Prostate gland (tissue), 2 donors: ENCODE results near the gene HCFC1.

Source experiments
- CTCF ChIP-seq, 4 experiments: fragments of 200-600 bp in 2 of 4; fragments of 450-650 bp in 2 of 4; sonication (generic) in 2 of 4; IDR thresholded peaks; 1 replicate in 3 of 4; 2 replicates in 1 of 4; pipeline ENCODE4 v1.5.1; 2016 to 2019; ENCODE audit warnings: antibody characterized with exemption in 4 of 4, mild to moderate bottlenecking in 2 of 4, moderate library complexity in 2 of 4
- POLR2AphosphoS5 ChIP-seq: sonication (generic); formaldehyde crosslinking; IDR thresholded peaks from one replicate; pipeline ENCODE4 v1.6.1; 2017; ENCODE audit warnings: antibody characterized with exemption

- no peak for TF ChIP-seq CTCF (IDR thresholded peaks at IDR 0.05)
- no peak for TF ChIP-seq POLR2AphosphoS5
These were observed 9.6 kb upstream of the HCFC1 start for GRCh38 chrX:153981231-153981630.
